Cardiac septum (tissue), 1 donor: ENCODE data around the gene TRIM15. TPM values are rescaled to one million over a fixed set of nuclear protein-coding genes. Genes with fewer than 3 reads are reported as not detected.
"Not testable (repeated sequence)": the region's sequence is repeated elsewhere in the genome, so short reads cannot be mapped to it uniquely, and the experiment has no call there.

Source experiments
- DNase-seq: peaks from one replicate; pipeline ENCODE4 v3.0.0-alpha.2; 2020; ENCODE audit warnings: low spot score
- intact Hi-C: fragments of 100-400 bp; cut with DNase I; formaldehyde crosslinking; loops from one replicate; pipeline ENCODE4 v1.14.0; 2022
- total RNA-seq: library from RNA; stranded (reverse); fragmentation: NEBNext Ultra II Directional; extraction: Animal tissue kit (Norgen Biotek cat#: 25700); gene quantifications from one replicate; pipeline ENCODE4 v1.2.1, GENCODE V29; 2021
- donor health status: DM: no; HTN: no; CAD: no.

Gene TRIM15
- total RNA-seq, 1 donor from 2014 or later = not detected

GRCh38 chr6:30216096-30216495 is 52.8 kb downstream of the TRIM15 start:
- no peak for DNase-seq
- intact Hi-C loops = loop anchor here (5.0 kb wide), 1 partner anchor 181 kb away; no protein-coding TSS in a partner anchor

- intact Hi-C loops = loop anchor here (5.0 kb wide), 1 partner anchor 178 kb away; no protein-coding TSS in a partner anchor
- DNase-seq = no peak
These were observed 55.9 kb downstream of the TRIM15 start for GRCh38 chr6:30219244-30219643.

GRCh38 chr6:30221395-30221794 is 58.0 kb downstream of the TRIM15 start:
- intact Hi-C loops, DNase-seq: not testable (repeated sequence)

- DNase-seq, intact Hi-C loops: not testable (repeated sequence)
These were observed 58.6 kb downstream of the TRIM15 start for GRCh38 chr6:30221956-30222355.

Other genes starting within 250 kb of the TRIM15 start
- gene HLA-A, start 221.0 kb upstream of the TRIM15 start, total RNA-seq = 268 TPM
- gene POLR1H, start 102.3 kb upstream of the TRIM15 start, total RNA-seq = 15.5 TPM
- 41.4 TPM for gene PPP1R11, start 96.3 kb upstream of the TRIM15 start, total RNA-seq
- gene RNF39, start 87.8 kb upstream of the TRIM15 start, total RNA-seq = not detected
- not detected for gene TRIM31, start 50.5 kb upstream of the TRIM15 start, total RNA-seq
- not detected for gene TRIM40, start 27.4 kb upstream of the TRIM15 start, total RNA-seq
- gene TRIM10, start 2.3 kb upstream of the TRIM15 start, total RNA-seq = 0.08 TPM
- 24.2 TPM for gene TRIM26, start 49.9 kb downstream of the TRIM15 start, total RNA-seq
- gene TRIM39, start 163.4 kb downstream of the TRIM15 start, total RNA-seq = 10.3 TPM
- 22.1 TPM for gene RPP21, start 181.6 kb downstream of the TRIM15 start, total RNA-seq